Heart left ventricle (tissue), 13 donors: ENCODE data around the gene TNFRSF18.

Experiments used
- CTCF ChIP-seq, 12 donors: fragments of 200-600 bp; sonication (generic) in 4 of 12; IDR thresholded peaks; one replicate each; pipeline versions ENCODE4 v1.5.0 to v1.8.0; 2018 to 2022; ENCODE audit warnings: antibody characterized with exemption in 12 of 12, mild to moderate bottlenecking in 5 of 12
- POLR2A ChIP-seq, 2 donors: fragments of 450-650 bp; IDR thresholded peaks; one replicate each; pipeline ENCODE4 v1.6.1; 2017; ENCODE audit warnings: antibody characterized with exemption in 2 of 2, mild to moderate bottlenecking in 2 of 2, moderate library complexity in 2 of 2
- donor health status: ischemic (EF 13 %, LVEDD 7.1; RV severe dilation, severe dysfunction).
- donor health status: DM: no; HTN: yes; CAD: no.
- donor health status: DM: no; HTN: no; CAD: no.
- donor health status: ischemic (EF 25% LVEDD 6.9; RV normal size, moderate dysfunction).
- donor health status: ischemic (EF 25% LVEDD 5.7; RV mildly dilated, moderate dysfunction).
- donor health status: ischemic (EF 35%, LVEDD 5.7; RV mildly dilated, moderate dysfunction).
- donor health status: nonischemic (EF 11% LVEDD 7.7; RV severe dilation, severe dysfunction).
- donor health status: DM: yes; HTN: yes; CAD: no.
- donor health status: PGD.
- donor health status: ischemic (EF 29% LVEDD 5.4; RV normal size, mild dysfunction).
- donor health status: nonischemic (EF 23%, LVEDD 6.1; RV moderate dilation, normal function).

GRCh38 chr1:1156140-1157032, 50.0 kb downstream of the TNFRSF18 start:
- no peak for TF ChIP-seq CTCF (IDR thresholded peaks at IDR 0.05)
- no peak for TF ChIP-seq POLR2A (IDR thresholded peaks at IDR 0.05)
